Measurements from ENCODE around the gene COBL. TPM values are rescaled to one million over a fixed set of nuclear protein-coding genes. Genes with fewer than 3 reads are reported as not detected.
A peak's percentile ranks its signal among the peaks of the same experiment; 100 is the strongest.

COBL gene
- total and polyA plus RNA-seq, 12 donors = 15.5 to 109 (median 87.8) TPM

GRCh38 chr7:51278797-51279196 is 37.8 kb downstream of the COBL start:
- Histone ChIP-seq H3K27ac (peak overlapping the region in 9 of 10 donors; percentile 26 to 81 (median 71)), H3K4me1 (peaks cover 0 to 60% (median 11%) of the 10 kb centered on the region in 9 donors), H3K36me3 (no peaks in the 10 kb centered on the region), H3K9me3 (peaks cover 0 to 8% (median 0%) of the 10 kb centered on the region in 11 donors), H3K27me3 (peaks cover 0 to 5% (median 0%) of the 10 kb centered on the region in 7 donors), H3K4me3 (no peak overlapping the region)
- intact Hi-C loops (cut with DNase I) = no loop called here
- DNase-seq = no peak
- 65 to 66% methylated on average over 6 of the region's 6 CpGs for WGBS, 2 donors
- TF ChIP-seq CTCF (IDR thresholded peaks at IDR 0.05) = no peak
- ATAC-seq = no peak

- H3K9me3 ChIP-seq = no peaks in the 10 kb centered on the region
- no peak overlapping the region for H3K4me3 ChIP-seq
- no peak for ATAC-seq
- H3K4me1 ChIP-seq = peaks cover 0 to 69% (median 11%) of the 10 kb centered on the region in 9 donors
- DNase-seq = no peak
- no peak for TF ChIP-seq CTCF (IDR thresholded peaks at IDR 0.05)
- 75 to 83% methylated on average over 5 of the region's 5 CpGs for WGBS, 2 donors
- H3K27ac ChIP-seq = peak overlapping the region in 2 of 10 donors; percentile 74 to 75
- intact Hi-C loops (cut with DNase I) = no loop called here
- no peaks in the 10 kb centered on the region for H3K36me3 ChIP-seq
- peaks cover 0 to 5% (median 0%) of the 10 kb centered on the region in 7 donors for H3K27me3 ChIP-seq
Measured at GRCh38 chr7:51276967-51277366, 39.6 kb downstream of the COBL start.

GRCh38 chr7:51276091-51276605 is 40.5 kb downstream of the COBL start:
- DNase-seq (no peak), ATAC-seq (peak in 1 of 8 donors; percentile 10)
- WGBS, 2 donors = 63 to 65% methylated on average over 7 of the region's 7 CpGs
- peak overlapping the region in 4 of 10 donors; percentile 3 to 28 (median 18) for H3K27ac ChIP-seq
- intact Hi-C loops (cut with DNase I) = no loop called here
- no peak for TF ChIP-seq CTCF (IDR thresholded peaks at IDR 0.05)
- peaks cover 0 to 5% (median 0%) of the 10 kb centered on the region in 7 donors for H3K27me3 ChIP-seq
- no peak overlapping the region for H3K4me3 ChIP-seq
- H3K9me3 ChIP-seq = no peaks in the 10 kb centered on the region
- H3K36me3 ChIP-seq = no peaks in the 10 kb centered on the region
- peaks cover 0 to 65% (median 11%) of the 10 kb centered on the region in 9 donors for H3K4me1 ChIP-seq

- H3K4me3 ChIP-seq = no peak overlapping the region
- no peaks in the 10 kb centered on the region for H3K9me3 ChIP-seq
- intact Hi-C loops (cut with DNase I) = no loop called here
- DNase-seq (no peak), ATAC-seq (no peak)
- peaks cover 0 to 59% (median 11%) of the 10 kb centered on the region in 9 donors for H3K4me1 ChIP-seq
- H3K27ac ChIP-seq = peak overlapping the region in 2 of 10 donors; percentile 3 to 21
- TF ChIP-seq CTCF (IDR thresholded peaks at IDR 0.05) = no peak
- 58 to 62% methylated on average over 9 of the region's 9 CpGs for WGBS, 2 donors
- H3K36me3 ChIP-seq = no peaks in the 10 kb centered on the region
- peaks cover 0 to 5% (median 0%) of the 10 kb centered on the region in 7 donors for H3K27me3 ChIP-seq
Measured at GRCh38 chr7:51275532-51275931, 41.1 kb downstream of the COBL start.

Data from heart right ventricle (tissue), 16 donors.